Measurements from ENCODE around the gene APOA4.

The APOA4 gene

GRCh38 chr11:116825434-116825833 lies 2.3 kb upstream of the APOA4 start:
- ChIA-PET CTCF (interaction anchor here (0.8 to 1.5 kb wide), 2 partner anchors 10 to 34 kb away, joined by 4 to 5 read pairs; partner anchors contain the start of gene APOA5), POLR2A (no interaction called here)
- no peak for DNase-seq (ENCODE audit: extremely low spot score)
- TF ChIP-seq, protein P1, sequence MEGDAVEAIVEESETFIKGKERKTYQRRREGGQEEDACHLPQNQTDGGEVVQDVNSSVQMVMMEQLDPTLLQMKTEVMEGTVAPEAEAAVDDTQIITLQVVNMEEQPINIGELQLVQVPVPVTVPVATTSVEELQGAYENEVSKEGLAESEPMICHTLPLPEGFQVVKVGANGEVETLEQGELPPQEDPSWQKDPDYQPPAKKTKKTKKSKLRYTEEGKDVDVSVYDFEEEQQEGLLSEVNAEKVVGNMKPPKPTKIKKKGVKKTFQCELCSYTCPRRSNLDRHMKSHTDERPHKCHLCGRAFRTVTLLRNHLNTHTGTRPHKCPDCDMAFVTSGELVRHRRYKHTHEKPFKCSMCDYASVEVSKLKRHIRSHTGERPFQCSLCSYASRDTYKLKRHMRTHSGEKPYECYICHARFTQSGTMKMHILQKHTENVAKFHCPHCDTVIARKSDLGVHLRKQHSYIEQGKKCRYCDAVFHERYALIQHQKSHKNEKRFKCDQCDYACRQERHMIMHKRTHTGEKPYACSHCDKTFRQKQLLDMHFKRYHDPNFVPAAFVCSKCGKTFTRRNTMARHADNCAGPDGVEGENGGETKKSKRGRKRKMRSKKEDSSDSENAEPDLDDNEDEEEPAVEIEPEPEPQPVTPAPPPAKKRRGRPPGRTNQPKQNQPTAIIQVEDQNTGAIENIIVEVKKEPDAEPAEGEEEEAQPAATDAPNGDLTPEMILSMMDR (IDR thresholded peaks at IDR 0.05; ENCODE audit: control extremely low read depth, extremely low read depth, low read depth, missing control alignments) = no peak

GRCh38 chr11:116822575-116822974 lies 529 bp downstream of the APOA4 start:
- TF ChIP-seq, protein P1 (IDR thresholded peaks at IDR 0.05; ENCODE audit: control extremely low read depth, extremely low read depth, low read depth, missing control alignments) = no peak
- ChIA-PET CTCF (interaction anchor here (1.1 to 6.2 kb wide), 6 partner anchors 9 to 404 kb away, joined by 3 to 50 read pairs (median 4); partner anchors contain the start of genes APOA1 and APOA5), POLR2A (no interaction called here)
- DNase-seq (ENCODE audit: extremely low spot score) = no peak

DNA sequence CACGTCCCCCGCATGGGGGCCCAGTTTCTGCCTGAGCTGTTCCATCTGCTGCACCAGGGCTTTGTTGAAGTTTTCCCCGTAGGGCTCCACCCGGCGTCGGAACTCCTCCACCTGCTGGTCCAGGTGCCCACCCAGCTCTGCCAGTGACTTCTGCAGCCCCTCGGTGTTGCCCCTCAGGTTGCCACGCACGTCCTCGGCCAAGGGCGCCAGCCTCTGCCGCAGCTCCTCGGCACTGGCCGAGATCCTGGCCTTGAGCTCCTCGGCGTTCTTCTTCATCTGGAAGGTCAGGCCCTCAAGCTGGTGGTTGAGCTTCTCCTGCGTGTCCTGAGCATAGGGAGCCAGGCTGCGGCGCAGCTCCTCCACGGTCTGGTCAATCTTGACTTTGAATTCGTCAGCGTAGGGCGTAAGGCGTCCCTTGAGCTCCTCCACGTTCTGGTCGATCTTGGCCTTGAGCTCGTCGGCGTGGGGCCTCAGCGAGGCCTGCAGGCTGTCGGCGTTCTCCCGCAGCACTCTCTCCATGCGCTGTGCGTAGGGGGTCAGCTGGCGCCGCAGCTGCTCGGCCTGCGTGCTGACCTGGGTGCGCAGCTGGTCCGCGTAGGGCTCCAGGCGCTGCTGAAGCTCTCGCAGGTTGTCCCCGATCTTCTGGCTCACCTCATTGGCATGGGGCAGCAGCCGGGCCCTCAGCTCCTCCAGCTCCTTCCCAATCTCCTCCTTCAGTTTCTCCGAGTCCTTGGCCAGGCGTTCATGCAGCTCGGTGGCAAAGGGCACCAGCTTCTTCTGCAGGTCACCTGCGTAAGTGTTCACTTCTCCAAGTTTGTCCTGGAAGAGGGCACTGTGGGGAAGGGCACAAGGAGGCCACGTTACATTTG lies 1.8 kb downstream of the APOA4 start:
- no peak for DNase-seq (ENCODE audit: extremely low spot score)
- ChIA-PET CTCF (interaction anchor here (0.7 to 6.2 kb wide), 4 partner anchors 8 to 406 kb away, joined by 3 to 50 read pairs (median 10); partner anchors contain the start of genes APOA1, APOA5 and APOC3), POLR2A (no interaction called here)
- TF ChIP-seq, protein P1 (IDR thresholded peaks at IDR 0.05; ENCODE audit: control extremely low read depth, extremely low read depth, low read depth, missing control alignments) = no peak

DNA sequence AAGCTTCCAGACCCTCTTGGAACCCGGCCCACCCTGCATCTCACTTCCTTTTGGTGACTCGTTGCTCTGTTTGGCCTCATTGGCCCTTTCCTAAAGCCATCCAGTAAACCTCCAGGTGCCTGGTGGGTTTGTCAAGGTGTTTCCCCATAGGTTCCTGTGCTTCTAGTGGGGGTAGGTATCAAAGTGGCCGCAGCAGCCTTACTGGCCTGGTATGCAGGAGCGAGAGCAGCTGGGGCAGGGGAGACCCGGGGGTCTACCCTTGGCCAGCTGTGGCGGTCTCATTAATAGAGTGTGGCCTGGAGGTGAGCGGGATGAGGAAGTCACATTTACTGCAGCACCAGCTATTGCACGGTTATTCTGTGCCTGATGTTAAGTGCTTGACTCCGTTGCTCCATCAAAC lies 4.1 kb downstream of the APOA4 start:
- TF ChIP-seq, protein P1 (IDR thresholded peaks at IDR 0.05; ENCODE audit: control extremely low read depth, extremely low read depth, low read depth, missing control alignments) = no peak
- DNase-seq (ENCODE audit: extremely low spot score) = no peak
- CTCF ChIA-PET = interaction anchor here (1.0 to 6.2 kb wide), 3 partner anchors 15 to 28 kb away, joined by 3 to 50 read pairs (median 5); partner anchors contain the start of genes APOA1 and APOA5
- POLR2A ChIA-PET = no interaction called here

GRCh38 chr11:116814502-116814901 lies 8.6 kb downstream of the APOA4 start:
- DNase-seq (ENCODE audit: extremely low spot score) = no peak
- ChIA-PET POLR2A (no interaction called here), CTCF (interaction anchor here (2.6 kb wide), 1 partner anchor 23 kb away, joined by 14 read pairs; the partner anchor contains the start of gene APOA5)
- TF ChIP-seq, protein P1 (IDR thresholded peaks at IDR 0.05; ENCODE audit: control extremely low read depth, extremely low read depth, low read depth, missing control alignments) = no peak

DNA sequence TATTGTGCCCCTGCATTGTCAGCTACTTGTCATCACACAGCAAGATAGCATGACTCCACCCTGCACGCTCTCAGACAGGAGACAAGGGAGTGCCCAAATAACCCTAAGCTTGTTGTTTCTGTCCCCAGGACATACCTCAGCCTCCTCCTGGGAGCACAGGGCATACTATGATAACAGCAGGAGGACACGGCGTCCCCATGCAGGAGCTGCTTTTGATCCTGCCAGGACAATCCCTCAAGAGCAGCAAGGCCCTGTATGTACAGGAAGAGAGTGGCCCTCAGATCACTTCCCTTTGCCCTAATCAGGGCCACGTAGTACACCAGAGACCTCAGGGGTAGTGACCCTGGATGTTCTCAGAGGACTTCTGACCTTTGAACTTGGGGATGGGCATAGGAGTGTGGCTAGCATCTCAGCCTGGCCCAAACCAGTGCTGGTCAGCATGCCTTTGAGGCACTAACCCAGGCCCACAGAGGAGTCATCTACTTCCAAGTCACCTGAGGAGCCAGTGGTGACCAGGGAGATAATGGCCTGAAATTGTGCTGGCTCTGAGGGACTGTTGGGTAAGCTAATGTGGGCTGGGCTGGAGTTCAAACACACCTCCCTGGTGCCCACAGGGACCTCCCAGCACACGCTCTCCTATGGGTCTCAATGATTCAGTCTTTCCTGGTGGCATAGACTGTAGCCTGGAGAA lies 9.2 kb downstream of the APOA4 start:
- CTCF ChIA-PET = interaction anchor here (0.6 to 2.6 kb wide), 4 partner anchors 9 to 29 kb away, joined by 3 to 14 read pairs (median 4); partner anchors contain the start of genes APOA4 and APOA5
- DNase-seq (ENCODE audit: extremely low spot score) = no peak
- POLR2A ChIA-PET = no interaction called here
- TF ChIP-seq, protein P1 (IDR thresholded peaks at IDR 0.05; ENCODE audit: control extremely low read depth, extremely low read depth, low read depth, missing control alignments) = no peak

Data from GM10248 (cell line).